Neural progenitor cell (in vitro differentiated cells): ENCODE results near the gene SPOCK1.

Experiments used
- EZH2 ChIP-seq: fragments of 200-600 bp; sonication (generic); IDR thresholded peaks from 2 replicates; pipeline ENCODE4 v1.6.1; 2017; ENCODE audit warnings: antibody characterized with exemption, mild to moderate bottlenecking, moderate library complexity
- EZH2phosphoT487 ChIP-seq: fragments of 200-600 bp; sonication (generic); IDR thresholded peaks from 2 replicates; pipeline ENCODE4 v1.6.1; 2017; ENCODE audit warnings: antibody characterized with exemption
- TF ChIP-seq, protein P1 (sequence below): fragments of 200-600 bp; sonication (generic); IDR thresholded peaks from 2 replicates; pipeline ENCODE4 v1.5.1; 2017; ENCODE audit warnings: antibody characterized with exemption, mild to moderate bottlenecking

DNA sequence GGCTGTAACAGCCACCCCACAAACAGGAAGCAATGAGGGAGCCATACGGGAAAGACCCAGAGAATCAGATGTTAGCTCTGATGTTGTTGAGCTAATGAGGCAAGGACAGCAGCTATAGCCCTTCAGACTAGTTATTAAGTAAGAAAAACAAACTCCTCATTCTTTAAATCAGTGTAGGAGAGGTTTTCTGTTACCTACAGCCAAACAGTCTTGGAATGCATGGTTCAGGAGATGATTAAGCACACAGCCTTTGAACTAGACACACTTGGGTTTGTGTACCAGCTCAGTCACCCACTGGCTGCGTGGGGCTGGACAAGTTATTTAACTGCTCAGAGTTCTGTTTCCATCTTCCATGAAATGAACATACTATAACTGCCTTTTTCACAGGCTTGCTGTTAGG, 68.1 kb downstream of the SPOCK1 start:
- TF ChIP-seq, protein P1, sequence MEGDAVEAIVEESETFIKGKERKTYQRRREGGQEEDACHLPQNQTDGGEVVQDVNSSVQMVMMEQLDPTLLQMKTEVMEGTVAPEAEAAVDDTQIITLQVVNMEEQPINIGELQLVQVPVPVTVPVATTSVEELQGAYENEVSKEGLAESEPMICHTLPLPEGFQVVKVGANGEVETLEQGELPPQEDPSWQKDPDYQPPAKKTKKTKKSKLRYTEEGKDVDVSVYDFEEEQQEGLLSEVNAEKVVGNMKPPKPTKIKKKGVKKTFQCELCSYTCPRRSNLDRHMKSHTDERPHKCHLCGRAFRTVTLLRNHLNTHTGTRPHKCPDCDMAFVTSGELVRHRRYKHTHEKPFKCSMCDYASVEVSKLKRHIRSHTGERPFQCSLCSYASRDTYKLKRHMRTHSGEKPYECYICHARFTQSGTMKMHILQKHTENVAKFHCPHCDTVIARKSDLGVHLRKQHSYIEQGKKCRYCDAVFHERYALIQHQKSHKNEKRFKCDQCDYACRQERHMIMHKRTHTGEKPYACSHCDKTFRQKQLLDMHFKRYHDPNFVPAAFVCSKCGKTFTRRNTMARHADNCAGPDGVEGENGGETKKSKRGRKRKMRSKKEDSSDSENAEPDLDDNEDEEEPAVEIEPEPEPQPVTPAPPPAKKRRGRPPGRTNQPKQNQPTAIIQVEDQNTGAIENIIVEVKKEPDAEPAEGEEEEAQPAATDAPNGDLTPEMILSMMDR = no peak
- TF ChIP-seq EZH2 = no peak
- TF ChIP-seq EZH2phosphoT487 = no peak
